ENCODE data around the gene PTCD1.

The PTCD1 gene

GRCh38 chr7:99373091-99374066 lies 65.2 kb downstream of the PTCD1 start:
- DNase-seq (ENCODE audit: insufficient read length, low spot score) (no peak), FAIRE-seq (no peak)

- DNase-seq (ENCODE audit: insufficient read length, low spot score), result no peak
- no peak for FAIRE-seq
Measured at GRCh38 chr7:99372275-99373090, 66.1 kb downstream of the PTCD1 start.

- FAIRE-seq (no peak), DNase-seq (ENCODE audit: insufficient read length, low spot score) (no peak)
Measured at GRCh38 chr7:99371376-99371920, 67.2 kb downstream of the PTCD1 start.

GRCh38 chr7:99369767-99370391 lies 68.7 kb downstream of the PTCD1 start:
- DNase-seq (ENCODE audit: insufficient read length, low spot score) (no peak), FAIRE-seq (no peak)

GRCh38 chr7:99368750-99369389 lies 69.7 kb downstream of the PTCD1 start:
- DNase-seq (ENCODE audit: insufficient read length, low spot score), result no peak
- no peak for FAIRE-seq

All from GM19239 (cell line).